ENCODE data around the gene LPP.

Gene LPP

DNA sequence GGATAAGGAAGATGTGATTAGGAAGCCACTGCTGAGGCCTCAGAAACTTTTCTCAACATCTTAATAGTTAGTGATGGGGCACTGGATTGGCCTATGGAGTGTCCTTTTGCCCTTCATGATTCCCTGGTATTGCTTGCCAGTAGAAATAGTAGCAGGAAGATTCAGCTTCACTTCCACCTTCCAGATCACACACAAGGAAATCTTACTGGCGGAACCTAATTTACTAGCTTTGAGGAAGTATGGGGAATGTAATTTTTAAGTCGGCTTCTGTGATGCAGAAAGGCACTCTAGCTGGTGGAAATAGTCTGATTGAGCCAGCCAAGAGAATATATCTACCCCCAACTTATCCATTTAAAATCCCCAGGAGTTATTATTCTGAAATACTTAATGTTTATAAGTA is 46.5 kb downstream of the LPP start:
- Histone ChIP-seq H4K20me1 (ENCODE audit: insufficient read depth, low read length) (no peaks in the 10 kb centered on the region), H3K79me2 (ENCODE audit: insufficient read depth, low read length) (peaks cover 61% of the 10 kb centered on the region), H3K27ac (ENCODE audit: low read length) (no peak overlapping the region), H3K9me3 (ENCODE audit: insufficient read depth, low read length, severe bottlenecking) (no peaks in the 10 kb centered on the region), H3K4me1 (ENCODE audit: insufficient read depth, low read length) (peaks cover 13% of the 10 kb centered on the region), H3K4me3 (ENCODE audit: low read depth in 1 of 2, low read length in 2 of 2) (no peak overlapping the region), H3K36me3 (ENCODE audit: insufficient read depth, low read length) (0 out of 2 replicates have a peak, but pooled peaks cover 4% of the 10 kb centered on the region), H3K4me2 (ENCODE audit: insufficient read depth, low read length) (no peak overlapping the region), H2AFZ (ENCODE audit: low read depth, low read length) (no peak overlapping the region), H3K9ac (ENCODE audit: low read depth, low read length) (no peak overlapping the region), H3K27me3 (ENCODE audit: insufficient read depth, low read length, poor library complexity) (no peaks in the 10 kb centered on the region)
- ATAC-seq (ENCODE audit: insufficient read depth, low read depth): no peak
- DNase-seq: no peak
- no peak for TF ChIP-seq CTCF (IDR thresholded peaks at IDR 0.05; ENCODE audit: borderline replicate concordance, extremely low read depth, low read length, poor library complexity, severe bottlenecking)
- TF ChIP-seq EZH2 (IDR thresholded peaks at IDR 0.05; ENCODE audit: borderline replicate concordance, low read depth, low read length, severe bottlenecking): no peak

- Histone ChIP-seq H3K27me3 (ENCODE audit: insufficient read depth, low read length, poor library complexity) (no peaks in the 10 kb centered on the region), H2AFZ (ENCODE audit: low read depth, low read length) (no peak overlapping the region), H3K9ac (ENCODE audit: low read depth, low read length) (no peak overlapping the region), H4K20me1 (ENCODE audit: insufficient read depth, low read length) (no peaks in the 10 kb centered on the region), H3K9me3 (ENCODE audit: insufficient read depth, low read length, severe bottlenecking) (no peaks in the 10 kb centered on the region), H3K4me3 (ENCODE audit: low read depth in 1 of 2, low read length in 2 of 2) (no peak overlapping the region), H3K4me2 (ENCODE audit: insufficient read depth, low read length) (no peak overlapping the region), H3K4me1 (ENCODE audit: insufficient read depth, low read length) (no peaks in the 10 kb centered on the region), H3K27ac (ENCODE audit: low read length) (peak overlapping the region; percentile 30; the same call in 1 of the 2 replicates), H3K36me3 (ENCODE audit: insufficient read depth, low read length) (no peaks in the 10 kb centered on the region), H3K79me2 (ENCODE audit: insufficient read depth, low read length) (peaks cover 55% of the 10 kb centered on the region)
- ATAC-seq (ENCODE audit: insufficient read depth, low read depth) (peak; percentile 65), DNase-seq (no peak)
- no peak for TF ChIP-seq EZH2 (IDR thresholded peaks at IDR 0.05; ENCODE audit: borderline replicate concordance, low read depth, low read length, severe bottlenecking)
- TF ChIP-seq CTCF (IDR thresholded peaks at IDR 0.05; ENCODE audit: borderline replicate concordance, extremely low read depth, low read length, poor library complexity, severe bottlenecking): peak; percentile 26
Measured at GRCh38 chr3:188202358-188203138, 48.6 kb downstream of the LPP start.

DNA sequence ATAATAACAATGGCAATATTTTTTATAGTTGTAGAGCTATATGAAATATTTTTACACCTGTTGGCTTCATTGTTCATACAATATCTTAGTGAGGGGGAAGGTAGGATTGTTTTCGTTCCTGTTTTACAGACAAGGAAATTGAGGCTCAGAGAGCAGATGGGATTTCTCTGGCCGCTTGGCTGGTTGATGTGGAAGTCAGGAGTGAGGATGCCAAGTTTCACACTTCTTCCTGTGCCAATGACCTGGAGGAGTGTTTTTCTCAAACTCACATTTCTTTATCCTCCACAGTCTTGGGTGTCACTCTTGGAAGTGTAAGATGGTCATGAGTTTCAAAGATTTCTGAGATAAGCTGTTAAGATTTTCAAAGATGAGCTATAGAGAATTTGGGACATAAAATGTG is 50.6 kb downstream of the LPP start:
- no peak overlapping the region for H3K4me2 ChIP-seq (ENCODE audit: insufficient read depth, low read length)
- no peaks in the 10 kb centered on the region for H3K4me1 ChIP-seq (ENCODE audit: insufficient read depth, low read length)
- DNase-seq (no peak), ATAC-seq (ENCODE audit: insufficient read depth, low read depth) (no peak)
- H3K9ac ChIP-seq (ENCODE audit: low read depth, low read length): no peak overlapping the region
- no peaks in the 10 kb centered on the region for H3K36me3 ChIP-seq (ENCODE audit: insufficient read depth, low read length)
- no peaks in the 10 kb centered on the region for H3K27me3 ChIP-seq (ENCODE audit: insufficient read depth, low read length, poor library complexity)
- TF ChIP-seq CTCF (IDR thresholded peaks at IDR 0.05; ENCODE audit: borderline replicate concordance, extremely low read depth, low read length, poor library complexity, severe bottlenecking) (no peak), EZH2 (IDR thresholded peaks at IDR 0.05; ENCODE audit: borderline replicate concordance, low read depth, low read length, severe bottlenecking) (no peak)
- no peaks in the 10 kb centered on the region for H3K9me3 ChIP-seq (ENCODE audit: insufficient read depth, low read length, severe bottlenecking)
- no peaks in the 10 kb centered on the region for H4K20me1 ChIP-seq (ENCODE audit: insufficient read depth, low read length)
- H3K79me2 ChIP-seq (ENCODE audit: insufficient read depth, low read length): peaks cover 41% of the 10 kb centered on the region
- no peak overlapping the region for H3K27ac ChIP-seq (ENCODE audit: low read length)
- H2AFZ ChIP-seq (ENCODE audit: low read depth, low read length): no peak overlapping the region
- H3K4me3 ChIP-seq (ENCODE audit: low read depth in 1 of 2, low read length in 2 of 2): no peak overlapping the region

All from DND-41 (cell line).